Dedifferentiated amniotic fluid mesenchymal stem cell (primary cell): ENCODE data around the gene UBA6.
A peak's percentile ranks its signal among the peaks of the same experiment; 100 is the strongest.
"Not testable (repeated sequence)": the region's sequence is repeated elsewhere in the genome, so short reads cannot be mapped to it uniquely, and the experiment has no call there.

Experiments used
- DNase-seq: peaks from one replicate; pipeline ENCODE4 v3.0.0-alpha.2; 2016; ENCODE audit errors: extremely low spot score

Gene UBA6

GRCh38 chr4:67700738-67701516, at the start of gene UBA6:
Gene UBA6 (minus strand): TSS chr4:67701155. CDS start chr4:67701119, 36 bp downstream.
- DNase-seq = peak; percentile 96

GRCh38 chr4:67750691-67751090, 49.7 kb upstream of the UBA6 start:
- no peak for DNase-seq

GRCh38 chr4:67749286-67749685, 48.3 kb upstream of the UBA6 start:
- DNase-seq = no peak

GRCh38 chr4:67746797-67747495, 46.0 kb upstream of the UBA6 start:
- DNase-seq = peak; percentile 61

DNA sequence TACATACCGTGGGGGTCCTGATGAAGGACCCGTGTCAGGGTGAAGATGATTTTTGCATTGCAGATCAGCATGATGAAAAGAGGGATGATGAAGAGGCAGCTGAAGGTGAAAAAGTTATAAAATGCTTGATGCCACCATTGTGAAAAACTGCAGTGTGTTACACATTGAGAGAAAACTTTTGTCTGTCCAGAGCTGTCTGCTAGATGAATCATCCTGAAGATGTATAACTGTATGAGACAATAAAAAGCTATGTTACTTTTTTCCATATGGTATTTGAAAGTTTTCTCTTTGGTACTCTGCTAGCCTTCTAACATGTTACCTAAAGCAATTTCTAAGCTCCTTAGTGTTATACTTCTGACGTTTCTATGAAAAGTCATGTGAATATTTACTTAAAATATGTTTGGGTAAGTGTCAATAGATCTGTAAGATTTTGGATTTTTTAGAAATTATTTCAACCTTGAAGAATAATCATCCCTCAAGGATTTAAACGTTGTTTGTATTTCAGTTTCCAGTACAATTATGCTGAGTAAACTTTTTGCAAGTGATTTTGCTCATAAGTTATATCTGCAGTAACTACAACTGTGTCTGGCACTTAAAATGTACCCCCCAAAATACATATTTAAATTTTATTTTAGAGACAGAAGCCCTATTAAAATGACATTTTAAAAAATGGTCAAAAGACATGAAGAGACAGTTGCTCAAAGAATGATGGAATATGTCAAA, 43.8 kb upstream of the UBA6 start:
- DNase-seq = no peak

- DNase-seq = no peak
Observed at GRCh38 chr4:67743194-67743593, 42.2 kb upstream of the UBA6 start.

DNA sequence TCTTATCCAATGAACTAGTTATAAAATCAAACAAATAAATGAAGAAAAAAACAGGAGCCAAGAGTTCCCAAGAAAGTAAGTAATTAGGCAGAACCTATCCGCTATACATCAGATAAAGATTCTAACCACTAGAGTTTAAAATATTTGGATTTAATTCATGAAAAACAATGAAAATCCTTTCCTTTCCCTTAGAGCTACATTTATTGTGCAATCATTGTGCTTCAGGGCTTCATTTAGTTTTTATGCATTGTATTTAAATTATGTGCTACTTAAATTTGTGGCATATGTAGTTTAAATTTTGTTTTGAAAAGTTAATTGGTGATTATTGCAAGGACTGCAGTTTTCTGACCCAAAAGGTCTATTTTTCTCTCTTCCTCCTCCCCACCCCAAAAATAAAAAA, 35.3 kb upstream of the UBA6 start:
- no peak for DNase-seq

DNA sequence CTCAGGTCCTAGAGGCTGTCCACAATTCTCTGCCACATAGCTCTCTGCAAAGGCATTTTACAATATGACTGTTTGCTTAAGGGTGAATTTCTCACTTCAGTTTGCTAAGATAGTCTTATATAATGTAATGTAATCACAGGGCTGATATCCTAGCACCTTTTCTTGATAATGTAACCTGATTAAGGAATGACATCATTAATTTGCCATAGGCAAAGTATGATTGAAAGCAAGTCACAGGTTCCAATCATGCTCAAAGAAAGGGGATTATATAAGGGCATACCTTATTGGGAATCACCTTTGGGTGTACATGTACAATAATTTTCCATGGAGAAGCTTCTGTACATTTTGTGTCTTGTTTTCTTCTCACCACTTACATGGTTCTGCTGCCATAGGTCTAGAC, 34.4 kb upstream of the UBA6 start:
- DNase-seq = no peak

DNA sequence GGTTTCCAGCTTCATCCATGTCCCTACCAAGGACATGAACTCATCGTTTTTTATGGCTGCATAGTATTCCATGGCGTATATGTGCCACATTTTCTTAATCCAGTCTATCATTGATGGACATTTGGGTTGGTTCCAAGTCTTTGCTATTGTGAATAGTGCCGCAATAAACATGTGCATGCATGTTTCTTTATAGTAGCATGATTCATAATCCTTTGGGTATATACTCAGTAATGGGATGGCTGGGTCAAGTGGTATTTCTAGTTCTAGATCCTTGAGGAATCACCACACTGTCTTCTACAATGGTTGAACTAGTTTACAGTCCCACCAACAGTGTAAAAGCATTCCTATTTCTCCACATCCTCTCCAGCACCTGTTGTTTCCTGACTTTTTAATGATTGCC, 29.6 kb upstream of the UBA6 start:
- not testable (repeated sequence) for DNase-seq

GRCh38 chr4:67727124-67727850, 26.3 kb upstream of the UBA6 start:
- DNase-seq = no peak

DNA sequence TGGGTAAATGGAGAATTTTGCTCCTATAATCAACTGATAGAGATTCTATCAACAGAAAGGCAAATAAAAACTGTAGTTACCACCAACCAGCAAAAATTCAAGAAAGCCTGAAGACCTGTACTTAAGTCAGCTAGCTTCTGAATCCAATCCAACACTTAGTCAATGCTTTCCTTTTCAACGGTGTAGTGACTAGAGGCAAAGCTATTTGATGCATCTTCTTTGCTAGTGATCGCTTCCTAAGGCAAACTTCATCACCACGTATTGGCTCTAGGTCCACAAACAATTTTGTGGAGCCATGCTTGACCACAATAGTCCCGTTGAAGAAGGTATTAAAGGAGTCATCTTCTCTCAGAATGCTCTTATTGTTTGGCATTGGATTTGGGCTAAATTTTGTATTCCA, 25.0 kb upstream of the UBA6 start:
- DNase-seq = no peak

DNA sequence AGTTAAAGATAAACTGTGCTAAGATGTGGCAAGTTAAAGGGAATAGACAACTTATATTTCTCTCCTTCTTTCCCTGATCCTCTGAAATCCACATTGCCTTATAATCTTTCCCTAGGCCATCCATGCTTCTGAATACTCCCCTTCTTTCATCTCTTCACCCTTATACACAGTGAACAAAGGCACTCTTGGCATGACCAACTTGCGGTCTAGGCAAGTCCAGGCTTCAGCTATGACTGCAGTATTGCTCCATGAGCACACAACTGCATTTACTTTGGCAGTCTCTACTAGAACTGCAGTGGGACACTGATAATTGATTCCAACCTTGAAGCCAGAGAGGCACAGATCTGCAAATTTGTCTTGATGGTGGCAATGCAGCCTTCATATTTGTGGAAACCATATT, 24.2 kb upstream of the UBA6 start:
- no peak for DNase-seq

DNA sequence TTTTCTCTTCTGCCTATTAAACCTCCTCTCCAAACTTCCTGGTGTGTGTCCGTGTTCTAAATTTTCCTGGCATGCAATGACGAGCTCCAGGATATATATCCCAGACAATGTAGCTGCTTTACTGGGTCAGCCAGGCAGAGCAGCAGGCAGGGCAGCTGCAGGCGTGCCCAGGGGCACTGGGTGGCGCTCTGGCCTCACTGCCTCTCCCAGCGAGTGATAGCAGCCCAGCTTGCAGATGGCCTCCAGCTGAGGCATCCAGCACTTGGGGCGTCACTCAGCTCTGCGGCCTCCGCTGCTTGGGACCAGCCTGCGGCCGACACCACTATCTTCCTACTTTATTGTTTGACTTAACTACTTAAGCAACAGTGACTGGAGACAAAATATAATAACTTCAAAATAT, 23.0 kb upstream of the UBA6 start:
- no peak for DNase-seq

DNA sequence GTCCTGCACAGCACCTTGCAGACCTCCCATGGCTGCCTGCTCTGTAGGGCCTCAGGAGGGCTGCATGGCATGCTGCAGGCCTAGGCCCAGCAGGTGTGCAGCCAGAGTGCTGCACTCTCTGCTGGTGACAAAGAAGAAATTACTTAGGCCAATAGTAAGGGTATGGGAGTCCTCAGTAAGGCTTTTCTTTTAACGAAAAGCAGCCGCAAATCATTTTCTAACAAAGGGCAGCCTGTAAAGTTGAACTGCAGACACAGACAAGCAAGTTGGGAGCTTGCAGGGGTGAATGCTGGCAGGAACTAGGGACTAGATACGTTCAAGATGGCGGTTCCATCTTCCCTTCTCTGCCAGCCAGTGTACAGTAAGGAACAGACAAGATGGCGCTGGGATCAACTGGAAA, 22.4 kb upstream of the UBA6 start:
- no peak for DNase-seq

GRCh38 chr4:67721770-67722597, 21.0 kb upstream of the UBA6 start:
- no peak for DNase-seq

- DNase-seq = no peak
Observed at GRCh38 chr4:67721315-67721769, 20.4 kb upstream of the UBA6 start.

DNA sequence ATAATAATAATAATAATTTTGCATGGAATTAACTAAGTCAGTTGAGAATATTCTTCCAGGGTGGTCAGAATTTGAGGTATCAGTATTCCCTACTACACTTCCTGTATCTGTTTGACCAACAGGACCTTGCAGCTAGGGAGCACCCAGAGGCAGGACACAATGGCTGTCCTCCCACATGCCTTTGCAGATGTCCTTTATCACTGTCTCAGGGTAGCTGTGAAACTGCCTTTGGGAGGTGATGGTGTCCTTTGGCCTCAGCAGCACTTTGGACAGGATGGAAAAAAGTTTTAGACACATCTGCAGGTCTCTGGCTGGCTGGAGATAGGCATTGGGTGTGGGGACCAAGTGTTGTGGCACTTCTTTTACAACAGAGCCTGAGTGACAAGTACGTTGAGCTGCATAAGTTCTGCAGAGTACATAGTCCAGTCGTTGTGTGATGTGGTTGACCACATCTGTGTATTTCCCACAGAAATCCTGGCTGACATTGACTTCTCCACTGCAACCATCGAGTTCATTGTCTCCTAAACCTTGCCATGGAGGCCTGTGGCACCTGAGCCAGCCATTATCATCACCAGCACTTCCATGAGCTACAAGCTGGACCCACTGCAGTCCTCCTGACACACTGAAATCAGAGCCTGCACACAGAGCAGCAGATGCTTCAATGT, 19.1 kb upstream of the UBA6 start:
- DNase-seq = no peak

DNA sequence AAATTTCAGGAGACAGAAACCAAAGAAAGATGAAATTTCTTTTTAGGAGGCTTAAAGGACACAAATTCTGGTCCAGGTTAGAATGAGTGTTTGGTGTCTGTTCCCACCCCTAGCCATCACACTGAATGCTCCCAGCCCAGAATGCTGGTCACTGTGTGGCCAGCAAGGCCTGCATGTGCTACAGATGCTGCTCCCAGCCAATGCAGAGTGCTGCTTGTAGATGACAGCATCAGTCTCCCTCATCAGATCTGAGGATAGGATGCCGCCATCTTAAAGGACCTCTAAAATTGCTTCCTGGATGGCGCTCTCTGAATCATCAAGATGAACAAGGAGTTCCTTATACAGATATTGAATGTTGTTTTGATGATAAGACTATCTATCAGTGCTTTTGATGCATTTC, 17.9 kb upstream of the UBA6 start:
- no peak for DNase-seq

- no peak for DNase-seq
Observed at GRCh38 chr4:67717586-67717985, 16.6 kb upstream of the UBA6 start.

GRCh38 chr4:67714955-67715354, 14.0 kb upstream of the UBA6 start:
- no peak for DNase-seq

GRCh38 chr4:67714248-67714583, 13.3 kb upstream of the UBA6 start:
- no peak for DNase-seq
